PFSK-1 (cell line): Measurements from ENCODE around the gene RAP2C.

ENCODE experiments used
- POLR2AphosphoS5 ChIP-seq: IDR thresholded peaks from 2 replicates; pipeline ENCODE4 v1.6.1; 2012; ENCODE audit warnings: low read depth, mild to moderate bottlenecking, control low read depth, low read length, moderate library complexity
- SIN3A ChIP-seq: IDR thresholded peaks from 2 replicates; pipeline ENCODE4 v1.6.1; 2012; ENCODE audit warnings: mild to moderate bottlenecking, low read length, moderate library complexity, borderline replicate concordance; ENCODE audit not compliant: insufficient read depth
- TAF1 ChIP-seq: IDR thresholded peaks from 2 replicates; pipeline ENCODE4 v1.6.1; 2012; ENCODE audit warnings: low read length, control low read depth, borderline replicate concordance; ENCODE audit not compliant: insufficient read depth

GRCh38 chrX:132257116-132257515 lies 37.9 kb upstream of the RAP2C start:
- TF ChIP-seq POLR2AphosphoS5 (no peak), TAF1 (no peak), SIN3A (no peak)
